Right lobe of liver (tissue), 4 donors: ENCODE results near the gene MCHR1.

Experiments
- POLR2A ChIP-seq: fragments of 450-650 bp; IDR thresholded peaks from one replicate; pipeline ENCODE4 v1.6.1; 2017; ENCODE audit warnings: antibody characterized with exemption, mild to moderate bottlenecking
- TF ChIP-seq, protein P1 (sequence below), 4 donors: fragments of 200-600 bp in 3 of 4; fragments of 450-650 bp in 1 of 4; IDR thresholded peaks; one replicate each; pipeline versions ENCODE4 v1.5.1 to v1.8.0; 2016 to 2022; ENCODE audit warnings: antibody characterized with exemption in 4 of 4, mild to moderate bottlenecking in 2 of 4
- donor health status: DM: no; HTN: no; CAD: no.
- donor health status: DM: no; HTN: no; CAD: no.
- donor health status: DM: no; HTN: yes; CAD: no.

- TF ChIP-seq, protein P1, sequence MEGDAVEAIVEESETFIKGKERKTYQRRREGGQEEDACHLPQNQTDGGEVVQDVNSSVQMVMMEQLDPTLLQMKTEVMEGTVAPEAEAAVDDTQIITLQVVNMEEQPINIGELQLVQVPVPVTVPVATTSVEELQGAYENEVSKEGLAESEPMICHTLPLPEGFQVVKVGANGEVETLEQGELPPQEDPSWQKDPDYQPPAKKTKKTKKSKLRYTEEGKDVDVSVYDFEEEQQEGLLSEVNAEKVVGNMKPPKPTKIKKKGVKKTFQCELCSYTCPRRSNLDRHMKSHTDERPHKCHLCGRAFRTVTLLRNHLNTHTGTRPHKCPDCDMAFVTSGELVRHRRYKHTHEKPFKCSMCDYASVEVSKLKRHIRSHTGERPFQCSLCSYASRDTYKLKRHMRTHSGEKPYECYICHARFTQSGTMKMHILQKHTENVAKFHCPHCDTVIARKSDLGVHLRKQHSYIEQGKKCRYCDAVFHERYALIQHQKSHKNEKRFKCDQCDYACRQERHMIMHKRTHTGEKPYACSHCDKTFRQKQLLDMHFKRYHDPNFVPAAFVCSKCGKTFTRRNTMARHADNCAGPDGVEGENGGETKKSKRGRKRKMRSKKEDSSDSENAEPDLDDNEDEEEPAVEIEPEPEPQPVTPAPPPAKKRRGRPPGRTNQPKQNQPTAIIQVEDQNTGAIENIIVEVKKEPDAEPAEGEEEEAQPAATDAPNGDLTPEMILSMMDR (IDR thresholded peaks at IDR 0.05) = no peak
- no peak for TF ChIP-seq POLR2A
These were observed 40.3 kb downstream of the MCHR1 start for GRCh38 chr22:40719599-40719998.
